WTC11 (cell line): ENCODE results near the gene ZBTB39.
"Not testable (repeated sequence)": the region's sequence is repeated elsewhere in the genome, so short reads cannot be mapped to it uniquely, and the experiment has no call there.

Experiments used
- CTCF ChIP-seq: fragments of 200-600 bp; IDR thresholded peaks from 2 replicates; pipeline ENCODE4 v1.8.0; 2022; ENCODE audit warnings: antibody characterized with exemption
- ESRRA ChIP-seq: sonication (generic); formaldehyde crosslinking; IDR thresholded peaks from 2 replicates; pipeline ENCODE4 v1.8.1; 2022; ENCODE audit warnings: mild to moderate bottlenecking, missing genetic modification reagents, borderline replicate concordance
- JAZF1 ChIP-seq: fragments of 250-450 bp; sonication (Bioruptor Pico); IDR thresholded peaks from 2 replicates; pipeline ENCODE4 v1.9.0; 2021; ENCODE audit warnings: moderate library complexity, mild to moderate bottlenecking, inconsistent platforms
- KAT7 ChIP-seq: sonication (generic); formaldehyde crosslinking; IDR thresholded peaks from 2 replicates; pipeline ENCODE4 v1.8.1; 2023; ENCODE audit warnings: missing genetic modification reagents, mild to moderate bottlenecking, borderline replicate concordance
- NR2C2 ChIP-seq: sonication (generic); formaldehyde crosslinking; IDR thresholded peaks from 2 replicates; pipeline ENCODE4 v1.8.0; 2022; ENCODE audit warnings: mild to moderate bottlenecking, missing genetic modification reagents
- SP1 ChIP-seq: sonication (generic); formaldehyde crosslinking; conservative IDR thresholded peaks from 2 replicates; pipeline ENCODE4 v1.8.1; 2022; ENCODE audit warnings: missing genetic modification reagents
- TP53 ChIP-seq: sonication (generic); formaldehyde crosslinking; IDR thresholded peaks from 2 replicates; pipeline ENCODE4 v1.8.1; 2023; ENCODE audit warnings: mild to moderate bottlenecking, missing genetic modification reagents

GRCh38 chr12:56965997-56966642 is 40.2 kb downstream of the ZBTB39 start:
- TF ChIP-seq KAT7 (CRISPR knock-in tag); SP1 (CRISPR knock-in tag); ESRRA (CRISPR knock-in tag); CTCF; JAZF1; NR2C2; TP53 (CRISPR knock-in tag): not testable (repeated sequence)
